Hematopoietic multipotent progenitor cell treated with erythropoietin and hydrocortisone succinate and interleukin-3 and kit ligand, for 4 days (in vitro differentiated cells): ENCODE measurements around the gene GJD3.
A peak's percentile ranks its signal among the peaks of the same experiment; 100 is the strongest.

Source experiments
- DNase-seq: peaks from one replicate; pipeline ENCODE4 v3.0.0-alpha.2; 2015

GJD3 gene

GRCh38 chr17:40338058-40338457 lies 26.5 kb downstream of the GJD3 start:
- peak; percentile 69 for DNase-seq

GRCh38 chr17:40337351-40337750 lies 27.2 kb downstream of the GJD3 start:
- DNase-seq: no peak

GRCh38 chr17:40335620-40336019 lies 28.9 kb downstream of the GJD3 start:
- no peak for DNase-seq

- DNase-seq: peak; percentile 59
Measured at GRCh38 chr17:40333781-40334448, 30.6 kb downstream of the GJD3 start.

- no peak for DNase-seq
Measured at GRCh38 chr17:40331743-40332641, 32.5 kb downstream of the GJD3 start.

- DNase-seq: no peak
Measured at GRCh38 chr17:40330850-40331470, 33.6 kb downstream of the GJD3 start.

GRCh38 chr17:40329839-40330794 lies 34.4 kb downstream of the GJD3 start:
- DNase-seq: peak; percentile 84

GRCh38 chr17:40328386-40328766 lies 36.2 kb downstream of the GJD3 start:
- DNase-seq: no peak

GRCh38 chr17:40327735-40328385 lies 36.7 kb downstream of the GJD3 start:
- no peak for DNase-seq

GRCh38 chr17:40327244-40327729 lies 37.2 kb downstream of the GJD3 start:
- no peak for DNase-seq

- no peak for DNase-seq
Measured at GRCh38 chr17:40326832-40327199, 37.7 kb downstream of the GJD3 start.

GRCh38 chr17:40326014-40326831 lies 38.3 kb downstream of the GJD3 start:
- DNase-seq: no peak

GRCh38 chr17:40325156-40326013 lies 39.2 kb downstream of the GJD3 start:
- DNase-seq: no peak

- peak; percentile 89 for DNase-seq
Measured at GRCh38 chr17:40323391-40324381, 40.9 kb downstream of the GJD3 start.

GRCh38 chr17:40322358-40323315 lies 41.9 kb downstream of the GJD3 start:
- DNase-seq: peak; percentile 99

- no peak for DNase-seq
Measured at GRCh38 chr17:40321961-40322357, 42.6 kb downstream of the GJD3 start.

GRCh38 chr17:40321524-40321929 lies 43.0 kb downstream of the GJD3 start:
- DNase-seq: no peak
